DOHH2 (cell line): ENCODE measurements around the gene ATP9B.

Source experiments
- H3F3A ChIP-seq: fragments of 200-600 bp; sonication (generic), shearing (Covaris generic); 2 replicates; pipeline ENCODE4 v1.6.0; 2016; ENCODE audit warnings: antibody characterized with exemption, mild to moderate bottlenecking; ENCODE audit not compliant: control insufficient read depth, insufficient read depth
- H3K27ac ChIP-seq: fragments of 200-600 bp; sonication (generic); 2 replicates; pipeline ENCODE4 v1.5.1; 2014; ENCODE audit warnings: low read depth, mild to moderate bottlenecking, low read length, moderate library complexity
- H3K27me3 ChIP-seq: fragments of 200-600 bp; sonication (generic); 2 replicates; pipeline ENCODE4 v1.6.1; 2014; ENCODE audit warnings: mild to moderate bottlenecking, low read length, mixed read lengths; ENCODE audit not compliant: control insufficient read depth
- H3K36me3 ChIP-seq: fragments of 200-600 bp; sonication (generic); 2 replicates; pipeline ENCODE4 v1.6.1; 2014; ENCODE audit warnings: mild to moderate bottlenecking, low read length, moderate library complexity, mixed read lengths; ENCODE audit not compliant: control insufficient read depth
- H3K4me1 ChIP-seq: fragments of 200-600 bp; sonication (generic); 2 replicates; pipeline ENCODE4 v1.6.1; 2014; ENCODE audit warnings: mild to moderate bottlenecking, low read length, mixed read lengths; ENCODE audit not compliant: control insufficient read depth
- H3K4me2 ChIP-seq: fragments of 200-600 bp; sonication (generic); 2 replicates; pipeline ENCODE4 v1.6.0; 2014; ENCODE audit warnings: mild to moderate bottlenecking, low read length, moderate library complexity
- H3K4me3 ChIP-seq: fragments of 200-600 bp; sonication (generic); 2 replicates; pipeline ENCODE4 v1.5.1; 2014; ENCODE audit warnings: mild to moderate bottlenecking, low read length, mixed read lengths
- H3K79me2 ChIP-seq: fragments of 200-600 bp; sonication (generic); 2 replicates; pipeline ENCODE4 v1.6.1; 2014; ENCODE audit warnings: mild to moderate bottlenecking, low read length, mixed read lengths; ENCODE audit not compliant: control insufficient read depth
- H3K9me2 ChIP-seq: fragments of 200-600 bp; sonication (generic); replicated peaks from 2 replicates; pipeline ENCODE4 v1.6.1; 2014; ENCODE audit warnings: mild to moderate bottlenecking, low read length, mixed read lengths; ENCODE audit not compliant: control insufficient read depth
- H3K9me3 ChIP-seq: fragments of 200-600 bp; sonication (generic); 2 replicates; pipeline ENCODE4 v1.6.1; 2014; ENCODE audit warnings: antibody characterized with exemption, low read length, mixed read lengths; ENCODE audit not compliant: control insufficient read depth, insufficient read depth
- H4K20me1 ChIP-seq: fragments of 200-600 bp; sonication (generic); 2 replicates; pipeline ENCODE4 v1.6.0; 2014; ENCODE audit warnings: low read depth, mild to moderate bottlenecking, antibody characterized with exemption, low read length, moderate library complexity; ENCODE audit not compliant: control insufficient read depth, insufficient read depth
- CTCF ChIP-seq: fragments of 200-600 bp; sonication (generic); IDR thresholded peaks from one replicate; pipeline ENCODE4 v1.5.1; 2014; ENCODE audit warnings: antibody characterized with exemption, mild to moderate bottlenecking, low read depth, low read length; ENCODE audit not compliant: poor library complexity, severe bottlenecking
- EZH2phosphoT487 ChIP-seq: fragments of 200-600 bp; sonication (generic); IDR thresholded peaks from 2 replicates; pipeline ENCODE4 v1.6.1; 2017; ENCODE audit warnings: borderline replicate concordance, mild to moderate bottlenecking, antibody characterized with exemption, low read length, moderate library complexity, mixed read lengths

Gene ATP9B

GRCh38 chr18:79217979-79218604, 148.9 kb downstream of the ATP9B start:
- Histone ChIP-seq H3F3A (no peaks in the 10 kb centered on the region), H3K36me3 (no peaks in the 10 kb centered on the region), H3K4me2 (no peak overlapping the region), H3K27ac (no peak overlapping the region), H3K9me2 (no peaks in the 10 kb centered on the region), H4K20me1 (no peaks in the 10 kb centered on the region), H3K4me1 (peaks cover 18% of the 10 kb centered on the region), H3K27me3 (no peaks in the 10 kb centered on the region), H3K79me2 (no peaks in the 10 kb centered on the region), H3K4me3 (no peak overlapping the region), H3K9me3 (no peaks in the 10 kb centered on the region)
- no peak for TF ChIP-seq CTCF
- TF ChIP-seq EZH2phosphoT487 = no peak

DNA sequence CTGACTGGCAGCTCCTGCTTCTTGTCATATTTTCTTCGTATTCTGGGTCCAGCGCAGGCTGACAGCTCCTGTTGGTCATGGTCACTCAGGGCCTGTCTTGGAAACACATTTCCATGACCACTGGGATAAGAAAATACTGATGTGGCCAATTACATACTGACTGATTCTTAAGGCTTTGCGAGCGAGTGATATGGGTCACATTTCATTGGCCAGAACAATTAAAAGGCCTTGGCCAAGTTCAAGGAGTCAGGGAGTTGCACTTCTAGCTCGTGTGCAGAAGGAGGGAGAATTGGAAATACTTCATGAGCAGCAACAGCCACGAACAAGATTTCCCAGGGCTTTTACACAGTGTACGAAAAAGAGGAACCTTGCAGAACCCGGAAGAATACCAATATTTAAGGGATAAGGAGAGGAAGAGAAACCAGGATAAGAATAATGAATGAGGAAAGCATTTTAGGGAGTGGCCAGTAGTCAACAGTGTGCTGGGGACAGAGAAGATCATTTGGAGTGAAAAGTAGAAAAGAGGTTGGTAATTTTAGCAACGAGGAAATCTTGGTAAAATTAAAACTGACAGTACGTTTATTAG, 149.5 kb downstream of the ATP9B start:
- H4K20me1 ChIP-seq = no peaks in the 10 kb centered on the region

DNA sequence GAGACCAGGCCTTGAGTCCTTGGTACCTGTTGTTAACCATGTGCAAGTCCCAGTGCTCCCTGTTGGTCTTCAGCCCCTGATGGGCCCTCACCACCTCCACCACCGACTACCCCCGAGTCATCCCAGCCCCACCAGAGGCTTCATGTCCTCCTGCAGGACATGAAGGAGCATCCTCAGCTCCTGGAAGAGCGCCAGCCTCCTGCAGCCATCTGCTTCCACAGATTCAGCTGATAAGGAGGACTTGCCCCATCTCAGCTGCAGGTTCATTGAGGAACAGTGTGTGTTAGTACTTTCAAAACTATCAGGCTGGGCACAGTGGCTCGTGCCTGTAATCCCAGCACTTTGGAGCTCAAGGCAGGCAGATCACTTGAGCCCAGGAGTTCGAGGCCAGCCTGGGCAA, 151.9 kb downstream of the ATP9B start:
- TF ChIP-seq EZH2phosphoT487 (no peak), CTCF (no peak)
- no peaks in the 10 kb centered on the region for H3K9me2 ChIP-seq
- no peaks in the 10 kb centered on the region for H4K20me1 ChIP-seq
- H3K27me3 ChIP-seq = no peaks in the 10 kb centered on the region
- H3K4me2 ChIP-seq = no peak overlapping the region
- no peaks in the 10 kb centered on the region for H3K9me3 ChIP-seq
- H3K27ac ChIP-seq = no peak overlapping the region
- H3K4me3 ChIP-seq = no peak overlapping the region
- H3K4me1 ChIP-seq = peaks cover 34% of the 10 kb centered on the region
- H3K36me3 ChIP-seq = no peaks in the 10 kb centered on the region
- H3K79me2 ChIP-seq = no peaks in the 10 kb centered on the region
- H3F3A ChIP-seq = no peaks in the 10 kb centered on the region

More for the DNA sequence above, 149.5 kb downstream of the ATP9B start:
- TF ChIP-seq CTCF = no peak
- no peak for TF ChIP-seq EZH2phosphoT487
- Histone ChIP-seq H3K9me2 (no peaks in the 10 kb centered on the region), H3K4me1 (peaks cover 24% of the 10 kb centered on the region), H3K4me3 (no peak overlapping the region), H3K27ac (no peak overlapping the region), H3K36me3 (no peaks in the 10 kb centered on the region), H3K79me2 (no peaks in the 10 kb centered on the region), H3K27me3 (no peaks in the 10 kb centered on the region), H3K4me2 (no peak overlapping the region), H3F3A (no peaks in the 10 kb centered on the region), H3K9me3 (no peaks in the 10 kb centered on the region)
